ENCODE data around the gene FOXP1.

FOXP1 gene

DNA sequence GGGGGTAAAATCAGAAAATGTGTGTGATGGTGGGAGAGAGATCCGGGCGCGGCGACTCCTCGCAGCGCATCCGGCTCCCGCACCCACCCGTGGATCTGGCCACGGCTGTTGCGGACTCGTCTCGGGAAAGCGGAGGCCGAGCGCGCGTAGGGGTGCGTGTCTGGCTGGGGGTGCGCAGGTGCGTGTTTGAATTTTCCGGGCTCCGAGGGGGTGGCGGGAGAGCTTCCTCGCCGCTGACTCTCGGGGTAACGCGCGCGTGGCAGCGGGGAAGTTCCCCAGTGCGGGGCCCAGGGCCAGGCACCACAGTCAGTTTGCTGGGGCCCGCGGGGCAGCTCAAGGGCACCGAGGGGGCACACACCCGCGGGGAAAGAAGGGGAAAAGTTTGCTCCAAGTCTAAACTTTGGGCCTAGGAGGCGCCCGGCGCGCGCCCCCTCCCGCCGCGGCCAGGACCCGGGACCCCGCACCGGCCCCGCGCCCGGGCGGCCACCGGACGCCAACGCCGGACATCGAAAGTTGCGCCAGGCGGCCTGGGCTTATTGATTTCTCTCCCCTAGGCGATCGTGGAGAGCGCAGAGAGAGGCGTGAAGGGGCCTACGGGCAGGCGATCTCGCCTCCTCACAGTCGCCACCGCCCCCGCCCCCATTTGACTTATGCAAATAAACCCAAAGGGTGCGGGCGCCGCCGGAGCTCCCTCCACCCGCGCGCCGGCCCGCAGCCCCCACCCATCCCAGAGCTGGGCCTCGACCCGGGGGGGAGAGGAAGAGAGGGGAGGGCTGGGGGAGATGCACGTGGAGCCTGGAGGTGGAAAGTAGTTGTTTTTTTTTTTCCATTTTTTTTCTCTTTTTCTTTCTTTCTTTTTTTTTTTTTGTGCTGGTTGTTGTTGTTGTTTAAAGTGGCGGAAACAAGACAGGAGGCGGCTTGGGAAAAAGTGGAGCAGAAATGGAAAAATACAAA, 639 bp downstream of the FOXP1 start:
- peak overlapping the region; percentile 97 to 98 (median 97) for H3K4me3 Mint-ChIP-seq
- no peaks in the 10 kb centered on the region for H3K36me3 Mint-ChIP-seq (ENCODE audit: low read depth)
- no peaks in the 10 kb centered on the region for H3K9me3 Mint-ChIP-seq
- TF ChIP-seq, protein P1, sequence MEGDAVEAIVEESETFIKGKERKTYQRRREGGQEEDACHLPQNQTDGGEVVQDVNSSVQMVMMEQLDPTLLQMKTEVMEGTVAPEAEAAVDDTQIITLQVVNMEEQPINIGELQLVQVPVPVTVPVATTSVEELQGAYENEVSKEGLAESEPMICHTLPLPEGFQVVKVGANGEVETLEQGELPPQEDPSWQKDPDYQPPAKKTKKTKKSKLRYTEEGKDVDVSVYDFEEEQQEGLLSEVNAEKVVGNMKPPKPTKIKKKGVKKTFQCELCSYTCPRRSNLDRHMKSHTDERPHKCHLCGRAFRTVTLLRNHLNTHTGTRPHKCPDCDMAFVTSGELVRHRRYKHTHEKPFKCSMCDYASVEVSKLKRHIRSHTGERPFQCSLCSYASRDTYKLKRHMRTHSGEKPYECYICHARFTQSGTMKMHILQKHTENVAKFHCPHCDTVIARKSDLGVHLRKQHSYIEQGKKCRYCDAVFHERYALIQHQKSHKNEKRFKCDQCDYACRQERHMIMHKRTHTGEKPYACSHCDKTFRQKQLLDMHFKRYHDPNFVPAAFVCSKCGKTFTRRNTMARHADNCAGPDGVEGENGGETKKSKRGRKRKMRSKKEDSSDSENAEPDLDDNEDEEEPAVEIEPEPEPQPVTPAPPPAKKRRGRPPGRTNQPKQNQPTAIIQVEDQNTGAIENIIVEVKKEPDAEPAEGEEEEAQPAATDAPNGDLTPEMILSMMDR (IDR thresholded peaks at IDR 0.05; ENCODE audit: unreplicated experiment in 3 of 3): no peak
- H3K4me1 Mint-ChIP-seq: peaks cover 49% of the 10 kb centered on the region
- H3K27ac Mint-ChIP-seq: peak overlapping the region; percentile 96 to 99 (median 98)
- H3K27me3 Mint-ChIP-seq (ENCODE audit: low read depth): peaks cover 19% of the 10 kb centered on the region

DNA sequence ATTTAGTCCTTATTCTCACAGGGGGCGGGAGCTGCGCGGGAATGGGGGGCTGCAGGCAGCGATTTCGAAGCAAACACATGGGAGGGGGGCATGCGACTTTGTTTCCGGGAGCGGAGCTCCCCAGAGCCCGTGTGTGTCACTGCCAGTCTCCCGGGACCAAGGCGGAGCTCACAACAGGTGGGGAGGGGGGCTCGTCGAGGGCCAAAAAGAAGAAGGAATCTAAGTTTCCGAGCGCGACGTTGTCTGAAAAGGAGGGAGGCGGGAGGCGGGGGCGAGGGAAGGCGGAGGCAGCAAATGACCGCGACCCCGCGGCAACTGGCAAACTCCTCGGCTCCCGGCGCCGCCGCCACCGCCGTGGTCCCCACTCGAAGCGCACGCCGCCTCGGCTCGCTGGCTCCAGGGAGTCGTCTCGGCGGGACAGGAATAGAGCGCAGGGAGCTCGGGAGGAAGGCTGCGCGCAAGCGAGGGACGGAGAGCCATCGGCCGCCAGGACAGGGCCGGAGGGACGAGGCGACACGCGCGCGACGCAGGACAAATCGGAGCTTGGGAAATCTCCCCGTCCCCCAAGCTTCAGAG, 1.4 kb downstream of the FOXP1 start:
- peaks cover 19% of the 10 kb centered on the region for H3K27me3 Mint-ChIP-seq (ENCODE audit: low read depth)
- peak overlapping the region; percentile 97 for H3K4me3 Mint-ChIP-seq
- no peaks in the 10 kb centered on the region for H3K36me3 Mint-ChIP-seq (ENCODE audit: low read depth)
- H3K9me3 Mint-ChIP-seq: no peaks in the 10 kb centered on the region
- peaks cover 55% of the 10 kb centered on the region for H3K4me1 Mint-ChIP-seq
- H3K27ac Mint-ChIP-seq: peak overlapping the region; percentile 70 to 99 (median 96)
- TF ChIP-seq, protein P1 (IDR thresholded peaks at IDR 0.05; ENCODE audit: unreplicated experiment in 3 of 3): no peak

DNA sequence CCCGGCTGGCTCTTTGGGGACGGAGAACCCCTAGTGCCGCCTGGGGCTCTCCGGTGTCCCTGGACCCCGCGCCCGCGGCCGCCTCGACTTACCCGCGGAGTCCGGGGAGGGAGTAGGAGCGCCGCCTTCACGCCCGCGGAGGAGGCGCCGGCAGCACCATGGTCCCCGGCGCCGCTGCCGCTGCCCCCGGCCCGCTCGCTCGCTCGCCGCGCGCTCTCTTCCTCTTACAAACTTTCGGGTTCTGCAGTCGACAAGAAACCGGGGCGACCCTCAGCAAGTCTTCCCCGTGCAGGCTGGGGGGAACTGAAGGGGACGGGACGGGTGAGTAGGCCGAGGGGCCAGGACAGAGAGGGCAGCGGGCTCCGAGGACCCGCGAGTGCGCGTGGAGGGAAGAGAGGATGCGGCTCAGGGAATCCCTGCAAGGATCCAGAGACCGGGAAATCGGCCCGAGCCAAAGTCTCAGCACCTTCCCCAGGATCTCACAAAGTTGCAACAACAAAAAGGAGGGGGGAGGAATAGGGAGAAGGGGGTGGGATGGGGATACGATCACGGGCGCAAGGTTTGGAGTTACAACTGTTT, 2.0 kb downstream of the FOXP1 start:
- TF ChIP-seq, protein P1 (IDR thresholded peaks at IDR 0.05; ENCODE audit: unreplicated experiment in 3 of 3): no peak
- Mint-ChIP-seq H3K27ac (peak overlapping the region; percentile 70 to 99 (median 96)), H3K27me3 (ENCODE audit: low read depth) (peaks cover 19% of the 10 kb centered on the region), H3K4me1 (peaks cover 55% of the 10 kb centered on the region), H3K9me3 (no peaks in the 10 kb centered on the region), H3K36me3 (ENCODE audit: low read depth) (no peaks in the 10 kb centered on the region), H3K4me3 (peak overlapping the region; percentile 97)

GRCh38 chr3:71580636-71581456, 2.7 kb downstream of the FOXP1 start:
- H3K4me1 Mint-ChIP-seq: peaks cover 50% of the 10 kb centered on the region
- H3K9me3 Mint-ChIP-seq: no peaks in the 10 kb centered on the region
- H3K36me3 Mint-ChIP-seq (ENCODE audit: low read depth): no peaks in the 10 kb centered on the region
- peaks cover 19% of the 10 kb centered on the region for H3K27me3 Mint-ChIP-seq (ENCODE audit: low read depth)
- H3K27ac Mint-ChIP-seq: peak overlapping the region; percentile 70 to 99 (median 90)
- peak overlapping the region; percentile 90 to 97 (median 92) for H3K4me3 Mint-ChIP-seq
- TF ChIP-seq, protein P1 (IDR thresholded peaks at IDR 0.05; ENCODE audit: unreplicated experiment in 3 of 3): no peak

GRCh38 chr3:71579935-71580406, 3.6 kb downstream of the FOXP1 start:
- Mint-ChIP-seq H3K27ac (peak overlapping the region; percentile 70 to 99 (median 88)), H3K4me1 (peaks cover 41% of the 10 kb centered on the region), H3K9me3 (no peaks in the 10 kb centered on the region), H3K36me3 (ENCODE audit: low read depth) (peaks cover 8% of the 10 kb centered on the region), H3K27me3 (ENCODE audit: low read depth) (peaks cover 25% of the 10 kb centered on the region), H3K4me3 (peak overlapping the region; percentile 90 to 97 (median 92))
- TF ChIP-seq, protein P1 (IDR thresholded peaks at IDR 0.05; ENCODE audit: unreplicated experiment in 3 of 3): no peak
